Trophoblast cell (in vitro differentiated cells and primary cell): Measurements from ENCODE around the gene DMBT1.

Experiments
- DNase-seq, 2 donors: peaks; one replicate each; pipeline ENCODE4 v3.0.0-alpha.2; 2016
- H2AFZ ChIP-seq: 2 replicates; pipeline ENCODE4 v1.6.1; 2013; ENCODE audit warnings: low read length, moderate library complexity, mild to moderate bottlenecking; ENCODE audit not compliant: insufficient read depth, poor library complexity
- H2AK5ac ChIP-seq: 2 replicates; pipeline ENCODE4 v1.6.1; 2013; ENCODE audit warnings: mild to moderate bottlenecking, low read length
- H2BK120ac ChIP-seq: 2 replicates; pipeline ENCODE4 v1.6.1; 2013; ENCODE audit warnings: low read length, mild to moderate bottlenecking, moderate library complexity; ENCODE audit not compliant: insufficient read depth, poor library complexity
- H2BK12ac ChIP-seq: 2 replicates; pipeline ENCODE4 v1.6.1; 2013; ENCODE audit warnings: mild to moderate bottlenecking, low read length, moderate library complexity
- H2BK5ac ChIP-seq: 2 replicates; pipeline ENCODE4 v1.6.1; 2013; ENCODE audit warnings: low read length, low read depth, moderate library complexity, mild to moderate bottlenecking; ENCODE audit not compliant: poor library complexity
- H3K14ac ChIP-seq: 2 replicates; pipeline ENCODE4 v1.6.1; 2013; ENCODE audit warnings: mild to moderate bottlenecking, low read length
- H3K18ac ChIP-seq: 2 replicates; pipeline ENCODE4 v1.6.1; 2013; ENCODE audit warnings: mild to moderate bottlenecking, low read length
- H3K23ac ChIP-seq: 2 replicates; pipeline ENCODE4 v1.6.1; 2013; ENCODE audit warnings: low read length
- H3K27ac ChIP-seq: 2 replicates; pipeline ENCODE4 v1.5.1; 2013; ENCODE audit warnings: low read depth, mild to moderate bottlenecking, inconsistent platforms, low read length, moderate library complexity
- H3K27me3 ChIP-seq: 2 replicates; pipeline ENCODE4 v1.6.1; 2013; ENCODE audit warnings: inconsistent platforms, mild to moderate bottlenecking, low read length, moderate library complexity; ENCODE audit not compliant: insufficient read depth
- H3K36me3 ChIP-seq, 2 experiments: 1 replicate in 1 of 2; 2 replicates in 1 of 2; pipeline ENCODE4 v1.6.1; 2013; ENCODE audit warnings: low read length in 2 of 2, mild to moderate bottlenecking in 2 of 2, moderate library complexity in 1 of 2; ENCODE audit not compliant: insufficient read depth in 2 of 2, control insufficient read depth in 1 of 2
- H3K4ac ChIP-seq: 2 replicates; pipeline ENCODE4 v1.6.1; 2013; ENCODE audit warnings: low read depth, mild to moderate bottlenecking, low read length, moderate library complexity
- H3K4me1 ChIP-seq, 2 experiments: 1 replicate in 1 of 2; 2 replicates in 1 of 2; pipeline ENCODE4 v1.6.1; 2013; ENCODE audit warnings: low read length in 2 of 2, mild to moderate bottlenecking in 2 of 2, moderate library complexity in 1 of 2; ENCODE audit not compliant: insufficient read depth in 2 of 2, control insufficient read depth in 1 of 2
- H3K4me2 ChIP-seq: 2 replicates; pipeline ENCODE4 v1.6.1; 2013; ENCODE audit warnings: inconsistent platforms, mild to moderate bottlenecking, low read length, moderate library complexity
- H3K4me3 ChIP-seq: 2 replicates; pipeline ENCODE4 v1.5.1; 2013; ENCODE audit warnings: mild to moderate bottlenecking, low read depth, low read length, inconsistent platforms
- H3K79me1 ChIP-seq: one replicate; pipeline ENCODE4 v1.6.1; 2013; ENCODE audit warnings: low read length
- H3K79me2 ChIP-seq: 2 replicates; pipeline ENCODE4 v1.6.1; 2013; ENCODE audit warnings: low read length, mild to moderate bottlenecking; ENCODE audit not compliant: control insufficient read depth, insufficient read depth, poor library complexity
- H3K9ac ChIP-seq: 2 replicates; pipeline ENCODE4 v1.6.1; 2013; ENCODE audit warnings: mild to moderate bottlenecking, low read length
- H3K9me3 ChIP-seq: 2 replicates; pipeline ENCODE4 v1.6.1; 2013; ENCODE audit warnings: low read depth, mild to moderate bottlenecking, control low read depth, inconsistent platforms, low read length; ENCODE audit not compliant: insufficient read depth
- H4K12ac ChIP-seq: 2 replicates; pipeline ENCODE4 v1.6.1; 2013; ENCODE audit warnings: low read depth, mild to moderate bottlenecking, low read length, moderate library complexity
- H4K8ac ChIP-seq: 2 replicates; pipeline ENCODE4 v1.6.1; 2013; ENCODE audit warnings: low read depth, mild to moderate bottlenecking, low read length, moderate library complexity
- H4K91ac ChIP-seq: one replicate; pipeline ENCODE4 v1.6.1; 2013; ENCODE audit warnings: low read depth, mild to moderate bottlenecking, low read length, moderate library complexity
- WGBS: extraction: QIAGEN DNeasy Blood & Tissue Kit; methylation state at CpG from one replicate; pipeline ENCODE4 v1.1.7; 2013; ENCODE audit warnings: missing lambda C conversion rate; ENCODE audit not compliant: insufficient read length, insufficient coverage; ENCODE audit errors: extremely low coverage; 5-methylcytosine and 5-hydroxymethylcytosine counted together

Gene DMBT1

GRCh38 chr10:122646511-122647382 is 86.2 kb downstream of the DMBT1 start:
- H3K36me3 ChIP-seq, result no peaks in the 10 kb centered on the region
- H2BK12ac ChIP-seq, result no peak overlapping the region
- no peak overlapping the region for H4K8ac ChIP-seq
- H3K27ac ChIP-seq, result no peak overlapping the region
- H3K4me1 ChIP-seq, result no peaks in the 10 kb centered on the region
- no peak overlapping the region for H4K12ac ChIP-seq
- no peak overlapping the region for H2AFZ ChIP-seq
- H2AK5ac ChIP-seq, result no peak overlapping the region
- peaks cover 1% of the 10 kb centered on the region for H3K9me3 ChIP-seq
- no peak overlapping the region for H3K14ac ChIP-seq
- no peak overlapping the region for H4K91ac ChIP-seq
- H3K9ac ChIP-seq, result no peak overlapping the region
- no peaks in the 10 kb centered on the region for H3K79me1 ChIP-seq
- H3K4me2 ChIP-seq, result no peak overlapping the region
- WGBS, result no CpG with 5 or more reads among the region's 10 CpGs
- H3K27me3 ChIP-seq, result no peaks in the 10 kb centered on the region
- DNase-seq, result no peak
- no peak overlapping the region for H2BK5ac ChIP-seq
- no peak overlapping the region for H3K4me3 ChIP-seq
- no peaks in the 10 kb centered on the region for H3K79me2 ChIP-seq
- H3K23ac ChIP-seq, result no peak overlapping the region
- no peak overlapping the region for H2BK120ac ChIP-seq
- no peak overlapping the region for H3K4ac ChIP-seq
- H3K18ac ChIP-seq, result no peak overlapping the region

GRCh38 chr10:122647383-122647968 is 86.9 kb downstream of the DMBT1 start:
- no CpG with 5 or more reads among the region's 3 CpGs for WGBS

GRCh38 chr10:122648599-122649428 is 88.3 kb downstream of the DMBT1 start:
- Histone ChIP-seq H3K4me3 (no peak overlapping the region), H3K79me2 (no peaks in the 10 kb centered on the region), H4K12ac (no peak overlapping the region), H3K4ac (no peak overlapping the region), H3K23ac (no peak overlapping the region), H3K79me1 (no peaks in the 10 kb centered on the region), H2AK5ac (no peak overlapping the region), H2BK5ac (no peak overlapping the region), H3K14ac (no peak overlapping the region), H3K27ac (no peak overlapping the region), H2BK12ac (no peak overlapping the region), H4K91ac (no peak overlapping the region), H2AFZ (no peak overlapping the region), H3K9ac (no peak overlapping the region), H3K27me3 (no peaks in the 10 kb centered on the region), H3K18ac (no peak overlapping the region), H3K9me3 (no peaks in the 10 kb centered on the region), H3K36me3 (no peaks in the 10 kb centered on the region), H3K4me2 (no peak overlapping the region), H4K8ac (no peak overlapping the region), H3K4me1 (no peaks in the 10 kb centered on the region), H2BK120ac (no peak overlapping the region)
- peak; percentile 34 to 66 for DNase-seq
- WGBS, result no CpG with 5 or more reads among the region's 10 CpGs

More at GRCh38 chr10:122647383-122647968, 86.9 kb downstream of the DMBT1 start:
- Histone ChIP-seq H3K9ac (no peak overlapping the region), H3K79me2 (no peaks in the 10 kb centered on the region), H2AFZ (no peak overlapping the region), H3K36me3 (no peaks in the 10 kb centered on the region), H2BK5ac (no peak overlapping the region), H3K14ac (no peak overlapping the region), H3K4me3 (no peak overlapping the region), H3K27ac (no peak overlapping the region), H3K79me1 (no peaks in the 10 kb centered on the region), H3K9me3 (peaks cover 1% of the 10 kb centered on the region), H3K4me2 (no peak overlapping the region), H3K4me1 (no peaks in the 10 kb centered on the region), H4K91ac (no peak overlapping the region), H3K23ac (no peak overlapping the region), H4K12ac (no peak overlapping the region), H4K8ac (no peak overlapping the region), H3K18ac (no peak overlapping the region), H2BK12ac (no peak overlapping the region), H2BK120ac (no peak overlapping the region), H2AK5ac (no peak overlapping the region), H3K27me3 (no peaks in the 10 kb centered on the region), H3K4ac (no peak overlapping the region)
- no peak for DNase-seq

GRCh38 chr10:122649903-122650302 is 89.3 kb downstream of the DMBT1 start:
- H3K23ac ChIP-seq, result no peak overlapping the region
- H3K36me3 ChIP-seq, result no peaks in the 10 kb centered on the region
- H3K79me2 ChIP-seq, result no peaks in the 10 kb centered on the region
- no peak overlapping the region for H4K12ac ChIP-seq
- no peaks in the 10 kb centered on the region for H3K9me3 ChIP-seq
- DNase-seq, result no peak
- H4K91ac ChIP-seq, result no peak overlapping the region
- no peak overlapping the region for H3K4me2 ChIP-seq
- H2BK120ac ChIP-seq, result no peak overlapping the region
- no peak overlapping the region for H3K4ac ChIP-seq
- H2BK5ac ChIP-seq, result no peak overlapping the region
- H3K4me3 ChIP-seq, result no peak overlapping the region
- no peaks in the 10 kb centered on the region for H3K27me3 ChIP-seq
- H3K4me1 ChIP-seq, result no peaks in the 10 kb centered on the region
- no peak overlapping the region for H3K18ac ChIP-seq
- H3K9ac ChIP-seq, result no peak overlapping the region
- no peak overlapping the region for H3K14ac ChIP-seq
- no peak overlapping the region for H2BK12ac ChIP-seq
- WGBS, result no CpG with 5 or more reads among the region's 5 CpGs
- no peak overlapping the region for H2AK5ac ChIP-seq
- H2AFZ ChIP-seq, result no peak overlapping the region
- no peak overlapping the region for H3K27ac ChIP-seq
- H4K8ac ChIP-seq, result no peak overlapping the region
- H3K79me1 ChIP-seq, result no peaks in the 10 kb centered on the region
